Fibroblast of skin of back (primary cell): ENCODE measurements around the gene IRF8.
"Not testable (repeated sequence)": the region's sequence is repeated elsewhere in the genome, so short reads cannot be mapped to it uniquely, and the experiment has no call there.

Source experiments
- DNase-seq: peaks from one replicate; pipeline ENCODE4 v3.0.0-alpha.2; 2013

IRF8 gene

GRCh38 chr16:85869206-85869605 is 29.8 kb upstream of the IRF8 start:
- DNase-seq, result no peak

GRCh38 chr16:85869785-85870558 is 29.0 kb upstream of the IRF8 start:
- DNase-seq, result no peak

- DNase-seq, result no peak
These were observed 27.2 kb upstream of the IRF8 start for GRCh38 chr16:85871756-85872155.

GRCh38 chr16:85872734-85873133 is 26.2 kb upstream of the IRF8 start:
- DNase-seq, result no peak

- no peak for DNase-seq
These were observed 25.8 kb upstream of the IRF8 start for GRCh38 chr16:85873153-85873552.

- DNase-seq, result not testable (repeated sequence)
These were observed 24.9 kb upstream of the IRF8 start for GRCh38 chr16:85874031-85874430.

GRCh38 chr16:85878407-85878806 is 20.6 kb upstream of the IRF8 start:
- no peak for DNase-seq

GRCh38 chr16:85878875-85879274 is 20.1 kb upstream of the IRF8 start:
- peak; percentile 76 for DNase-seq

- DNase-seq, result no peak
These were observed 19.4 kb upstream of the IRF8 start for GRCh38 chr16:85879549-85879948.

GRCh38 chr16:85879975-85880831 is 18.8 kb upstream of the IRF8 start:
- no peak for DNase-seq

GRCh38 chr16:85880861-85881260 is 18.1 kb upstream of the IRF8 start:
- DNase-seq, result no peak

GRCh38 chr16:85881436-85881835 is 17.5 kb upstream of the IRF8 start:
- no peak for DNase-seq

- DNase-seq, result no peak
These were observed 16.7 kb upstream of the IRF8 start for GRCh38 chr16:85882181-85882810.

GRCh38 chr16:85883813-85884212 is 15.1 kb upstream of the IRF8 start:
- no peak for DNase-seq

- DNase-seq, result no peak
These were observed 14.0 kb upstream of the IRF8 start for GRCh38 chr16:85884808-85885463.

- no peak for DNase-seq
These were observed 13.4 kb upstream of the IRF8 start for GRCh38 chr16:85885537-85885936.

- DNase-seq, result peak; percentile 93
These were observed 10.3 kb upstream of the IRF8 start for GRCh38 chr16:85888405-85889331.

- DNase-seq, result no peak
These were observed 7.8 kb upstream of the IRF8 start for GRCh38 chr16:85891033-85891775.

GRCh38 chr16:85891776-85892166 is 7.2 kb upstream of the IRF8 start:
- no peak for DNase-seq

GRCh38 chr16:85892760-85893159 is 6.2 kb upstream of the IRF8 start:
- no peak for DNase-seq

GRCh38 chr16:85894266-85894665 is 4.7 kb upstream of the IRF8 start:
- DNase-seq, result no peak
